Thoracic aorta (tissue), 2 donors: ENCODE results near the gene MAP2K1. TPM values are rescaled to one million over a fixed set of nuclear protein-coding genes. Genes with fewer than 3 reads are reported as not detected.

Experiments
- ATAC-seq: fragments of 150-250 bp; one replicate; pipeline ENCODE4 v1.8.0; 2017; ENCODE audit warnings: low read depth; ENCODE audit not compliant: insufficient number of reproducible peaks, low FRiP score
- DNase-seq: peaks from one replicate; pipeline ENCODE4 v3.0.0-alpha.2; 2020; ENCODE audit warnings: low spot score
- H3K27ac ChIP-seq, 2 donors: fragments of 200-600 bp; sonication (generic); 1 replicate in 1 of 2; 2 replicates in 1 of 2; pipeline ENCODE4 v1.5.1; 2016; ENCODE audit warnings: mild to moderate bottlenecking in 2 of 2, moderate library complexity in 2 of 2
- H3K27me3 ChIP-seq: fragments of 200-600 bp; sonication (generic); replicated peaks from 2 replicates; pipeline ENCODE4 v1.6.0; 2016; ENCODE audit warnings: mild to moderate bottlenecking; ENCODE audit not compliant: insufficient read depth
- H3K36me3 ChIP-seq: fragments of 200-600 bp; sonication (generic); one replicate; pipeline ENCODE4 v1.5.1; 2016
- H3K4me1 ChIP-seq, 2 donors: fragments of 200-600 bp; sonication (generic); 1 replicate in 1 of 2; 2 replicates in 1 of 2; pipeline versions ENCODE4 v1.5.1 to v1.6.0; 2016; ENCODE audit warnings: low read depth in 2 of 2, mild to moderate bottlenecking in 1 of 2; ENCODE audit not compliant: control insufficient read depth in 1 of 2
- H3K4me3 ChIP-seq: fragments of 200-600 bp; sonication (generic); 2 replicates; pipeline ENCODE4 v1.5.1; 2016; ENCODE audit warnings: mild to moderate bottlenecking
- H3K9me3 ChIP-seq: fragments of 200-600 bp; sonication (generic); 2 replicates; pipeline ENCODE4 v1.5.1; 2016
- CTCF ChIP-seq: fragments of 200-600 bp; sonication (generic); IDR thresholded peaks from one replicate; pipeline ENCODE4 v1.5.1; 2019; ENCODE audit warnings: antibody characterized with exemption
- total RNA-seq, 2 donors: library from RNA; depleted of rRNA; stranded (reverse); fragments of >200 nt; gene quantifications; one replicate each; pipeline versions ENCODE4 v1.1.0 to v1.2.3, GENCODE V29; 2016

Gene MAP2K1
- total RNA-seq, 2 donors from 2014 or later, result 58.7 to 62.3 TPM

GRCh38 chr15:66405007-66405406, 18.3 kb downstream of the MAP2K1 start:
- H3K27ac ChIP-seq, result peak overlapping the region in 1 of 2 donors; percentile 52
- no peak for TF ChIP-seq CTCF
- no peak overlapping the region for H3K4me3 ChIP-seq
- peaks cover 34 to 39% of the 10 kb centered on the region in 2 donors for H3K4me1 ChIP-seq
- ATAC-seq, result no peak
- no peaks in the 10 kb centered on the region for H3K36me3 ChIP-seq
- no peaks in the 10 kb centered on the region for H3K27me3 ChIP-seq
- DNase-seq, result no peak
- H3K9me3 ChIP-seq, result no peaks in the 10 kb centered on the region

- no peak for ATAC-seq
- DNase-seq, result no peak
- TF ChIP-seq CTCF, result no peak
- no peaks in the 10 kb centered on the region for H3K27me3 ChIP-seq
- H3K4me1 ChIP-seq, result peaks cover 34 to 39% of the 10 kb centered on the region in 2 donors
- H3K27ac ChIP-seq, result peak overlapping the region in 1 of 2 donors; percentile 52
- H3K9me3 ChIP-seq, result no peaks in the 10 kb centered on the region
- H3K36me3 ChIP-seq, result no peaks in the 10 kb centered on the region
- H3K4me3 ChIP-seq, result peak overlapping the region; percentile 20
Measured at GRCh38 chr15:66405615-66406014, 18.9 kb downstream of the MAP2K1 start.

GRCh38 chr15:66408254-66408653, 21.5 kb downstream of the MAP2K1 start:
- Histone ChIP-seq H3K4me1 (peaks cover 37% of the 10 kb centered on the region in 2 donors), H3K36me3 (no peaks in the 10 kb centered on the region), H3K27me3 (no peaks in the 10 kb centered on the region), H3K9me3 (no peaks in the 10 kb centered on the region), H3K4me3 (no peak overlapping the region), H3K27ac (no peak overlapping the region)
- no peak for DNase-seq
- TF ChIP-seq CTCF, result no peak
- no peak for ATAC-seq

GRCh38 chr15:66408675-66409282, 22.1 kb downstream of the MAP2K1 start:
- H3K27me3 ChIP-seq, result no peaks in the 10 kb centered on the region
- no peak for TF ChIP-seq CTCF
- peaks cover 32% of the 10 kb centered on the region in 2 donors for H3K4me1 ChIP-seq
- no peak overlapping the region for H3K27ac ChIP-seq
- H3K4me3 ChIP-seq, result no peak overlapping the region
- ATAC-seq, result no peak
- no peak for DNase-seq
- no peaks in the 10 kb centered on the region for H3K9me3 ChIP-seq
- no peaks in the 10 kb centered on the region for H3K36me3 ChIP-seq

GRCh38 chr15:66409565-66410108, 22.9 kb downstream of the MAP2K1 start:
- Histone ChIP-seq H3K27me3 (no peaks in the 10 kb centered on the region), H3K9me3 (no peaks in the 10 kb centered on the region), H3K27ac (no peak overlapping the region), H3K36me3 (peaks cover 3% of the 10 kb centered on the region), H3K4me1 (peaks cover 23 to 24% of the 10 kb centered on the region in 2 donors), H3K4me3 (no peak overlapping the region)
- TF ChIP-seq CTCF, result no peak
- ATAC-seq, result no peak
- no peak for DNase-seq
